Body of pancreas (tissue), 4 donors: ENCODE results near the gene ADAMTS15. TPM values are rescaled to one million over a fixed set of nuclear protein-coding genes. Genes with fewer than 3 reads are reported as not detected.
A peak's percentile ranks its signal among the peaks of the same experiment; 100 is the strongest.

Experiments used
- ATAC-seq: fragments of 150-250 bp; one replicate; pipeline ENCODE4 v1.9.1; 2016
- DNase-seq, 4 donors: peaks; one replicate each; pipeline ENCODE4 v3.0.0-alpha.2; 2019
- H3K27ac ChIP-seq, 4 donors: fragments of 200-600 bp; sonication (generic); 1 replicate in 3 of 4; 2 replicates in 1 of 4; pipeline versions ENCODE4 v1.5.1 to v1.6.1; 2016 to 2019; ENCODE audit warnings: mild to moderate bottlenecking in 1 of 4, mixed read lengths in 1 of 4, moderate library complexity in 1 of 4
- H3K27me3 ChIP-seq, 2 donors: fragments of 200-600 bp; sonication (generic); one replicate each; pipeline ENCODE4 v1.6.0; 2016; ENCODE audit warnings: mild to moderate bottlenecking in 1 of 2
- H3K36me3 ChIP-seq, 2 donors: fragments of 200-600 bp; sonication (generic); replicated peaks in 1 of 2; 2 replicates each; pipeline ENCODE4 v1.5.1; 2016; ENCODE audit warnings: low read depth in 2 of 2; ENCODE audit not compliant: insufficient read depth in 1 of 2
- H3K4me1 ChIP-seq: fragments of 200-600 bp; sonication (generic); one replicate; pipeline ENCODE4 v1.6.0; 2016
- H3K4me3 ChIP-seq, 2 donors: fragments of 200-600 bp; sonication (generic); 1 replicate in 1 of 2; 2 replicates in 1 of 2; pipeline ENCODE4 v1.5.1; 2016 to 2019
- H3K9me3 ChIP-seq, 3 donors: fragments of 200-600 bp; sonication (generic); 1 replicate in 2 of 3; 2 replicates in 1 of 3; pipeline ENCODE4 v1.5.1; 2016
- CTCF ChIP-seq, 7 experiments: fragments of 450-650 bp in 4 of 7; fragments of 200-600 bp in 3 of 7; sonication (generic) in 3 of 7; IDR thresholded peaks; one replicate each; pipeline ENCODE4 v1.5.1; 2016 to 2019; ENCODE audit warnings: antibody characterized with exemption in 7 of 7
- POLR2A ChIP-seq, 3 donors: fragments of 450-650 bp; IDR thresholded peaks; one replicate each; pipeline ENCODE4 v1.6.1; 2016; ENCODE audit warnings: antibody characterized with exemption in 3 of 3, mild to moderate bottlenecking in 2 of 3
- WGBS, 2 donors: methylation state at CpG; one replicate each; pipeline ENCODE4 v1.1.5; 2017; 5-methylcytosine and 5-hydroxymethylcytosine counted together
- intact Hi-C: fragments of 100-400 bp; cut with DNase I; formaldehyde crosslinking; loops from one replicate; pipeline ENCODE4 v1.15.1; 2023
- total RNA-seq, 2 donors: library from RNA; depleted of rRNA; stranded (reverse); fragments of >200 nt; gene quantifications; one replicate each; pipeline ENCODE4 v1.1.0, GENCODE V29; 2016

Gene ADAMTS15
- total RNA-seq, 2 donors from 2014 or later: 0.52 to 5.3 TPM

GRCh38 chr11:130403271-130403804, 45.1 kb upstream of the ADAMTS15 start:
- ATAC-seq: peak; percentile 36
- Histone ChIP-seq H3K27me3 (no peaks in the 10 kb centered on the region), H3K36me3 (no peaks in the 10 kb centered on the region), H3K27ac (peak overlapping the region in 1 of 4 donors; percentile 48), H3K4me1 (peaks cover 8% of the 10 kb centered on the region), H3K4me3 (no peak overlapping the region), H3K9me3 (no peaks in the 10 kb centered on the region)
- TF ChIP-seq CTCF (IDR thresholded peaks at IDR 0.05): no peak
- no peak for TF ChIP-seq POLR2A (IDR thresholded peaks at IDR 0.05)
- intact Hi-C loops: loop anchor here (10.0 kb wide), 1 partner anchor 199 kb away; no protein-coding TSS in a partner anchor
- 57 to 58% methylated on average over 11 of the region's 11 CpGs for WGBS, 2 donors
- peak; percentile 20 to 43 (median 29) for DNase-seq

GRCh38 chr11:130403967-130404366, 44.5 kb upstream of the ADAMTS15 start:
- TF ChIP-seq CTCF (IDR thresholded peaks at IDR 0.05): no peak
- no peak for TF ChIP-seq POLR2A (IDR thresholded peaks at IDR 0.05)
- Histone ChIP-seq H3K27me3 (no peaks in the 10 kb centered on the region), H3K36me3 (no peaks in the 10 kb centered on the region), H3K4me3 (no peak overlapping the region), H3K4me1 (peaks cover 8% of the 10 kb centered on the region), H3K27ac (peak overlapping the region in 1 of 4 donors; percentile 48), H3K9me3 (no peaks in the 10 kb centered on the region)
- 80 to 87% methylated on average over 3 of the region's 3 CpGs for WGBS, 2 donors
- intact Hi-C loops: loop anchor here (10.0 kb wide), 1 partner anchor 199 kb away; no protein-coding TSS in a partner anchor
- DNase-seq: no peak
- ATAC-seq: no peak

DNA sequence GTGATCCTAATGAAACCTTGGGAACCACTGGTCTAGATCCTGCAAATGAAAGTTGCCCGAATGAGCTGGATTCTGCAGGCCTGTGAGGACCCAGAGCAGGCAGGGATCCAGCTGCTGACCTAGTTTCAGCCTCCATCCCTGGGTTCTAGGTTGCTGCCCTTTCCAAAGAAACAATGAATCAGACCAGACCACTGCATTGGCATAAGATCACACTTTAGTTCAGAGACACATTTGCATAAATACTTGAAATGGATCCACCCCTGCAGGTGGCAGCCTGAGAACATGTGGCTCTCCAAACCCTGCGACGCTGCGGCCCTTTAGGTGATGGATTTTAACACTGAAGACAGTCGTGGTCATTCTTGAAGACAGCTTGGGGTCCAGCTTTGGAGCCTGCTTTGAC, 43.7 kb upstream of the ADAMTS15 start:
- no peaks in the 10 kb centered on the region for H3K9me3 ChIP-seq
- H3K27ac ChIP-seq: no peak overlapping the region
- H3K27me3 ChIP-seq: no peaks in the 10 kb centered on the region
- DNase-seq: no peak
- TF ChIP-seq POLR2A (IDR thresholded peaks at IDR 0.05) (no peak), CTCF (IDR thresholded peaks at IDR 0.05) (no peak)
- 70 to 82% methylated on average over 5 of the region's 5 CpGs for WGBS, 2 donors
- peaks cover 8% of the 10 kb centered on the region for H3K4me1 ChIP-seq
- H3K4me3 ChIP-seq: no peak overlapping the region
- intact Hi-C loops: loop anchor here (10.0 kb wide), 1 partner anchor 200 kb away; no protein-coding TSS in a partner anchor
- ATAC-seq: no peak
- no peaks in the 10 kb centered on the region for H3K36me3 ChIP-seq

DNA sequence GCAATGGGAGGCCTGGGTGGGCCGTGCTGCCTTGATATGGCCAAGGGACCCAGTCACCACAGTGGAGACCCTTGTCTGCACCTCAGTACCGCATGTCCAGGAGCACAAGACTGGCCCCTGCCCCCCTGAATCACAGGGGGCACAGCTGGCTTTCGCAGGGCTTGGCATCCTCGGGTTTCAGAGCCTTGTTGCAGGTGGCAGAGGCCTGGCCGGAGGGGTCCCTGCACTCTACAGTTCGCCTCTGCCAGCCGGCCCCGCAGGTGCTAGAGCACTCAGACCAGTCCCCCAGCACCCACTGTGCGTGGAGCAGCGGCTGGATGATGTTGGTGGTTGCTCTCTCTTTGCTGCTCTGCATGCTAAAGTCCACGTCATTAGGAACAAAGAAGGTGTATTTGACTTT, 43.0 kb upstream of the ADAMTS15 start:
- no peak overlapping the region for H3K27ac ChIP-seq
- 83 to 91% methylated on average over 1 to 11 of the region's 11 CpGs for WGBS, 2 donors
- no peak for ATAC-seq

More for the DNA sequence above, 43.0 kb upstream of the ADAMTS15 start:
- intact Hi-C loops: loop anchor here (10.0 kb wide), 1 partner anchor 201 kb away; no protein-coding TSS in a partner anchor
- Histone ChIP-seq H3K36me3 (no peaks in the 10 kb centered on the region), H3K4me1 (peaks cover 8% of the 10 kb centered on the region), H3K4me3 (no peak overlapping the region), H3K9me3 (no peaks in the 10 kb centered on the region), H3K27me3 (no peaks in the 10 kb centered on the region)
- no peak for DNase-seq
- TF ChIP-seq CTCF (IDR thresholded peaks at IDR 0.05) (no peak), POLR2A (IDR thresholded peaks at IDR 0.05) (no peak)
